HG03521 (cell line): ENCODE measurements around the gene CDCA4.

Source experiments
- ATAC-seq: cut with Tn5 transposase; IDR thresholded peaks from one replicate; pipeline ENCODE4 v1.9.1; 2021; ENCODE audit warnings: mild to moderate bottlenecking, moderate library complexity; ENCODE audit not compliant: unreplicated experiment

The CDCA4 gene

GRCh38 chr14:104977681-104978653, 42.9 kb downstream of the CDCA4 start, which contains the start of gene AHNAK2:
Gene AHNAK2, minus strand, starts transcription at chr14:104978374. Its CDS starts 137 bp downstream, at chr14:104978237.
- no peak for ATAC-seq

GRCh38 chr14:104977008-104977680, 43.7 kb downstream of the CDCA4 start:
- ATAC-seq = no peak

GRCh38 chr14:104976198-104977007, 44.5 kb downstream of the CDCA4 start:
- no peak for ATAC-seq

GRCh38 chr14:104975481-104976197, 45.2 kb downstream of the CDCA4 start:
- ATAC-seq = no peak

- ATAC-seq = no peak
Observed at GRCh38 chr14:104974665-104975390, 46.1 kb downstream of the CDCA4 start.

- ATAC-seq = no peak
Observed at GRCh38 chr14:104974146-104974541, 46.7 kb downstream of the CDCA4 start.

GRCh38 chr14:104973385-104974145, 47.3 kb downstream of the CDCA4 start:
- ATAC-seq = no peak

- ATAC-seq = no peak
Observed at GRCh38 chr14:104973135-104973384, 47.8 kb downstream of the CDCA4 start.

GRCh38 chr14:104972301-104973134, 48.4 kb downstream of the CDCA4 start:
- ATAC-seq = no peak

- no peak for ATAC-seq
Observed at GRCh38 chr14:104971447-104972240, 49.2 kb downstream of the CDCA4 start.

- no peak for ATAC-seq
Observed at GRCh38 chr14:104970231-104971068, 50.4 kb downstream of the CDCA4 start.

GRCh38 chr14:104969741-104970230, 51.1 kb downstream of the CDCA4 start:
- no peak for ATAC-seq

- ATAC-seq = no peak
Observed at GRCh38 chr14:104968541-104969401, 52.1 kb downstream of the CDCA4 start.

- no peak for ATAC-seq
Observed at GRCh38 chr14:104968153-104968527, 52.7 kb downstream of the CDCA4 start.

- ATAC-seq = no peak
Observed at GRCh38 chr14:104967386-104968152, 53.3 kb downstream of the CDCA4 start.
